Activated CD8-positive, alpha-beta memory T cell treated with anti-CD3 and anti-CD28 coated beads for 4 hours (primary cell): ENCODE data around the gene FUT7.

ENCODE experiments used
- DNase-seq, 2 donors: peaks; one replicate each; pipeline ENCODE4 v3.0.0-alpha.2; 2020; ENCODE audit warnings: low read depth in 2 of 2

The FUT7 gene, protein sequence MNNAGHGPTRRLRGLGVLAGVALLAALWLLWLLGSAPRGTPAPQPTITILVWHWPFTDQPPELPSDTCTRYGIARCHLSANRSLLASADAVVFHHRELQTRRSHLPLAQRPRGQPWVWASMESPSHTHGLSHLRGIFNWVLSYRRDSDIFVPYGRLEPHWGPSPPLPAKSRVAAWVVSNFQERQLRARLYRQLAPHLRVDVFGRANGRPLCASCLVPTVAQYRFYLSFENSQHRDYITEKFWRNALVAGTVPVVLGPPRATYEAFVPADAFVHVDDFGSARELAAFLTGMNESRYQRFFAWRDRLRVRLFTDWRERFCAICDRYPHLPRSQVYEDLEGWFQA

DNA sequence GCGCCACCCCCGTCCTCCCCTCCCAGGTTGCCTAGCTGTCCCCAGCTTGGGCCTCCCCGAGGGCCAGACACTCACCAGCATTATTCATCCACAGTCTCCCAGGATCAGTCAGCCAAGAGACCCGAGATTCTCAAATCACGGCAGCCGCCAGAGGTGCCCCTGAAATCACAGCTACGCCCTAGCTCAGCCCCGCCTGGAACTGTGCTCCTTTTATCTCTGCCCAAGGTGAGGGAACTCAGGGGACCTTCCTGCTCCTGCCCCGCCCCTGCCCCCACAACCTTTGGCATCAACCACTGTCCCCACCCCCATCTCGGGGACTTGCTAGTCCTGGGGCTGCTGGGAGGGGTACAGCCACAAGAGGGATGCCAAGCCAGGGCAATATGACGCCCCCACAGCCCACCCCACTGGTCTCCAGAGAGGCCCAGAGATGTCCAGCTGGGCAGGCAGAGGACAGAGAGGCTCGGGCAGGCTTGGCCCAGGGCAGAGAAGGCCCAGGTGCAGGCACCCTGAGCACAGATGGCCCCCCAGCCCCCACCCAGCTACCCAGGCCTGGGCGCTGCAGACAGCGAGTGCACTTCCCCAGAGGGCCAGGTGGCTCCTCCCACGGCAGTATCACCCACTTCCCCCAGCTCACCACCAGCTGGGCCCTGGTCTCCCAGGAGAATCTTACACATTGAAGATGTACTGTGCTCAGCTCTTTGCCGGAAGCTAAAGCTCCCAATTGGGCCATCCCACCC is at the start of gene FUT7:
Gene FUT7, minus strand, starts transcription at position 185 of the 737 bp plus-strand sequence. Its CDS starts 97 bp downstream, at position 88.
- no peak for DNase-seq

DNA sequence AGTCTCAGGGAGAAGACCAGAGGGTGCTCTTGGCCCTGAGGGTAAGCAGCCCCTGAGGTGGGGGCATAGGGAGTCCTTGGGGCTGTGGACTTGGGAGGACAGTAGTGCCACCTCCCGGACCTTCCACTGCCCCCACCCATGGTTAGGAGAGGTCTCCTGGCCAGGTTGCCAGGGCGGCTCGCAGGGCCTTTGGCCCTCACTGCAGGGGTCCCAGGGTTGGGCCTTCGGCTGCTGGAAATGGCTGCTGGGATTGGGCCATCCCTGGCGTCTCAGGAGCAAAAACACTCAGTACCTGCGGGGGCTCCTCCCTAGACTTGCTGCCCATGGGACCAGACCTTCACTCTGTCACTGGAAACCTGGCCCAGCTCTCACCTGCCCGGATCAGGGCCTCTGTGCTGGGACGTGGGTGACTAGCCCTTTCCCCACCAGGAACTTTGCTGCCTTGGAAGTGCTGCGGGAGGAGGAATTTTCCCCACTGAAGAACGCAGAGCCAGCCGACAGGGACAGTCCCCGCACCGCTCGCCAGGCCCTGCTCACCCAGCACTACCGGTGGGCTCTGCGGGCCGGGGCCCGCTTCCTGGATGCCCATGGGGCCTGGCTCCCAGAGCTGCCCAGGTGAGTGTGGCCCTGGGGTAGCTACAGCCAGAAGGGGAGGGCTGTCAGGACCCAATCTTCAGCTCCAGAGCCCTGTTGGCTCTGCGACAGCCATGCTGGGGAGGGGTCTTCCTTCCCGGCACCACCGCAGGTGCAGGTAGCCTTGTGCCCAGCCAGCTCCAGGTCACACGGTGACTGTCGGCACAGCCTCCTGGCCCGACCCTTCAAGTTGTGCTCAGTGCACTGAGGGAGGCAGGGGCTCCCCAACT is 48.6 kb upstream of the FUT7 start:
- DNase-seq, result no peak

DNA sequence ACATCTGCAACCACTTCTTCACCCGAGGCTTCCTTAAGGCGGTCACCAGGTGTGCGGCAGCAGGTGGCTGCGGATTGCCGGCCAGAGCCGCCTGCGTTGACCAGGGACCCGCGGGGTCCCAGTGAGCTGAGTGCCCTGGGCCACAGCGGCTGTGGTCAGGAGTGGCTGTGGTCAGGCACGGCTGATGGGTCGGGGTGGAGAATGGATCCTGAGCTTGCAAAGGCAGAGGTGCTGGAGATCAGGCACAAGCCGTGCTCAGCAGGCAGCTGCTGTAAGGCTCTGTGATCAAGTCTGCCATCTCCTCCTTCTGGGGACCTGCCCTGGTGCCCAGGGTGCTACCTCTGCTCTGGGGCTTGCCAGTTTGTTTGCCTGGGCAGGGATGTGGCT is 47.5 kb upstream of the FUT7 start:
- DNase-seq, result no peak

DNA sequence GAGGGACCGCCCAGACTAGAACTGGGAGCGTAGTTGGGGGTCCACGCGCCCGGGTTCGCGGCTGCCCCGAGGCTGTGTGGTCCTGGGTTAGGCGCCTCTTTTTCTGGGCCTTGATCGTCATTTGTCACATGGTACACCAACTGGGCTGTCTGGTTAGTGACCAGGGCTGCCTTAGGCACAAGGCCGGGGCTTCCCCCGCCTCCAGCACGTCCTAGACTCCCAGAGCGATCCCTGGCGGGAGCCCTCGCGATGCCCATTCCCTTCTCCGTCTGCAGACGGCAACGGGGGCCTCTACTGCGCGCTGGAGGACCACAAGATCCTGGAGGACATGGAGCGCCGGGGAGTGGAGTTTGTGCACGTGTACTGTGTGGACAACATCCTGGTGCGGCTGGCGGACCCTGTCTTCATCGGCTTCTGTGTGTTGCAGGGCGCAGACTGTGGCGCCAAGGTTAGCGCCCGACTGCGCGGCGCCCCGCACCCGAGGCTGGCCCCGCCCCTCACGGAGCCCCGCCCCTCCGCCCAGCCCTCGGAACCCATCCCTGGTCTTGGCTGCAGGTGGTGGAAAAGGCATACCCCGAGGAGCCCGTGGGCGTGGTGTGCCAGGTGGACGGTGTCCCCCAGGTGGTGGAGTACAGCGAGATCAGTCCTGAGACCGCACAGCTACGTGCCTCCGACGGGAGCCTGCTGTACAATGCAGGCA is 47.0 kb upstream of the FUT7 start:
- no peak for DNase-seq

DNA sequence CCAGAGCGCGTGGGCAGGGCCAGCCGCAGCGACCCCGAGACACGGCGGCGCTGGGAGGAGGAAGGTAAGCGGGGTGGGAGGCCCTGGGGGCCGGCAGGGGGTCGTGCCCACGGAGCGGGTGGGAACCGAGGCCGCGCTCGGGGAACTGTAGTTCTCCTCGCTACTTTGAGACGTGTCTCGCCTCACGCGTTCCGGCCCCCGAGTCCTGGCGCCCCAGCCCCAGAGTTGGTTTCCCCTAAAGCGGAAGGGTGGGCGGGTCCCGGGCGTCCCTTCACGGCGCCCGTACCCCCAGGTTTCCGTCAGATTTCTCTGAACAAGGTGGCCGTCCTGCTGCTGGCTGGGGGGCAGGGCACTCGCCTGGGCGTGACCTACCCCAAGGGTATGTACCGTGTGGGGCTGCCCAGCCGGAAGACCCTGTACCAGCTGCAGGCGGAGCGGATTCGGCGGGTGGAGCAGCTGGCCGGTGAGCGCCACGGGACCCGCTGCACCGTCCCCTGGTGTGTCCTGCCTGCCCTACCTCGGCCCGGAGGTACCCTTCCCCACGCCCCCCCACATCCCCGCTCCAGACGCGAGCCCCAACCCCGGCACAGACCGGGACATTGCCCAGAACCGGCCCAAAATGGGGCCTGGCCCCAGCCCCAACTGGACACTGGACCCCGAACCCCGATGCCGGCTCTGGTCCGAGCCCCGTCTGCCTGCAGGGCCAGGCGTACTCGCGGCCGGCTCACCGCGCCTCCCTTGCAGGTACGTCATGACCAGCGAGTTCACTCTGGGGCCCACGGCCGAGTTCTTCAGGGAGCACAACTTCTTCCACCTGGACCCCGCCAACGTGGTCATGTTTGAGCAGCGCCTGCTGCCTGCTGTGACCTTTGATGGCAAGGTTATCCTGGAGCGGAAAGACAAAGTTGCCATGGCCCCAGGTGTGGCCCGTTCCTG is 46.1 kb upstream of the FUT7 start:
- no peak for DNase-seq

DNA sequence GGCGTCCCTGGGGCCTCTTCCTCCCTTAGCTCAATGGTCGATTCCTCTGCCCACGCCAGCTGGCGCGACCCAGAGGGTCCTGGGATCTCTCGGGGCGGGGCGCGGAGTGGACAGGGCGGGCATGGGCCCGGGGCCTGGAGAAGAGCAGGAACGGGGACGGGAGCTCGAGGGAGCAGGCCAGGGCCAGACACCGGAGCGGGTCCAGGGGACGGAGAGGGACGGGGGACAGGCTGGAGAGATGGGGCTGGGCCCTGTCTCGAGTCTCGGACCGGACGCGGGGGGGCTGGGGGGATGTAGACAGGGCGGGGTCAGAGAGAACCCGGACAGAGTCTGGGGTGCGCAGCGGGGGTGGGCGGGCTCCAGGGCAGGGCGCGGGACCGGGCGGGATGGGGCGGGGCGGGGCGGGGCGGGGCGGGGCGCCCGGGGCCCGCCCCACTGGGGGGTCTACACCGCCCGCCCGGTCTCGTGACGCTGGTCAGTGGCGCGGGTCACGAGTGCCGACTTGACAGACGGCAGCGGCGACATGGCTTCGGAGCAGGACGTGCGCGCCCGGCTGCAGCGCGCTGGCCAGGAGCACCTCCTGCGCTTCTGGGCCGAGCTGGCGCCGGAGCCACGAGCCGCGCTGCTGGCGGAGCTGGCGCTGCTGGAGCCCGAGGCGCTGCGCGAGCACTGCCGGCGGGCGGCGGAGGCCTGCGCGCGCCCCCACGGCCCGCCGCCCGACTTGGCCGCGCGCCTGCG is 45.3 kb upstream of the FUT7 start, which contains the start of gene UAP1L1:
Gene UAP1L1, plus strand, starts transcription at position 508 of the 738 bp plus-strand sequence. Its CDS starts 16 bp downstream, at position 524.
- no peak for DNase-seq

DNA sequence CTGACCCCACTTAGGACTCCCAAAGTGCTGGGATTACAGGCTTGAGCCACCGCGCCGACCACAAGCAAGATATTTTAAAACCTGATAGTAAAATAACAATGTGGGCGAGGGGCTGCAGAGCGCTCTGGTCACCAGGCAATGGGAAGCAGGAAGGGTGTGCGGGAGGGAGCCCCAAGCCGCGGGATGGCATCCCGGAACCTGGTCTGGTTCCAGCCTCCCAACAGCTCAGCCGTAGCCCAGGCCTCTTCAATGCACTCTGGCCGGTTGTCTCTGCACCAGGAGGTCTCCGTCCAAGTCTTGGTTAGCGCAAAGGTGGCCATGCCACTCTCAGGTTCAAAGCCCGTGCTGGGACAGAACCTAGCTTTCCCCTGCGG is 44.7 kb upstream of the FUT7 start:
- no peak for DNase-seq

DNA sequence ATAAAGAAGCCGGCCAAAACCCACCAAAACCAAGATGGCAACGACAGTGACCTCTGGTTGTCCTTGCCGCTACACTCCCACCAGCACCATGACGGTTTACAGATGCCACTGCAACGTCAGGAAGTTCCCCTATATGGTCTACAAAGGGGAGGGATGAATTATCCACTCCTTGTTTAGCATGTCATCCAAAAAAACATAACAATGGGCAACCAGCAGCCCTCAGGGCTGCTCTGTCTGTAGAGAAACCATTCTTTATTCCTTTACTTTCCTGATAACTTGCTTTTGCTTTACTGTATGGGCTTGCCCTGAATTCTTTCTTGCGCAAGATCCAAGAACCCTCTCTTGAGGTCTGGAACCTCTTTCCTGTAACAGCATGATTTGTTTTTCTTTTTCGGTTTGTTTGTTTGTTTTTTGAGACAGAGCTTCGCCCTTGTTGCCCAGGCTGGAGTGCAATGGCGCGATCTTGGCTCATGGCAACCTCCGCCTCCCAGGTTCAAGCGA is 43.4 kb upstream of the FUT7 start:
- no peak for DNase-seq

DNA sequence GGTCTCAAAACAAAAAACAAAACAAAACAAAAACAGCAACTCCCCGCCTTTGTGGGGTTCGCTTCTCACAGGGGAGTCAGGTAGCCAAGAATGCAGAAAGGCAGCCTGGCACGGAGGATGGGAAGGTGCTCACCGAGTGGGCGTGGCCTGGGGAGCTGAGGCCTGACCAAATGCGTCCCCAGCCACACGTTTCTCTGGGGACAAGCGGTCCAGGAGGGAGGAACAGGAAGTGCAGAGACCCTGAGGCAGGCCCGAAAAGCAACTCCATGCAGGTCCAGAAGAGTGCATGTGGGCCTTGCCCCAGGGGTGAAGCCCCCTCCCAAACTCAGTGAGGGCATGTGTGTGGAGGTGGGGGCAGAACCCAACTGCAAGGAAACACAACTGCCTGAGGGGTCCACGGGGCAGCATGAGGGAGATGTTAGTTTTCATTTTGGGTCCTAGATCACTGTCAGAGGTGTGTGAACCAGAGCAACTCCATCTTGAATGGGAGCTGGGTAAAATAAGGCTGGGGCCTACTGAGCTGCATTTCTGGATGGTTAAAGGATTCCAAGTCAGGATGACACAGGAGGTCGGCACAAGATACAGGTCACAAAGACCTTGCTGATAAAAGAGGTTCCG is 42.9 kb upstream of the FUT7 start:
- DNase-seq, result no peak

DNA sequence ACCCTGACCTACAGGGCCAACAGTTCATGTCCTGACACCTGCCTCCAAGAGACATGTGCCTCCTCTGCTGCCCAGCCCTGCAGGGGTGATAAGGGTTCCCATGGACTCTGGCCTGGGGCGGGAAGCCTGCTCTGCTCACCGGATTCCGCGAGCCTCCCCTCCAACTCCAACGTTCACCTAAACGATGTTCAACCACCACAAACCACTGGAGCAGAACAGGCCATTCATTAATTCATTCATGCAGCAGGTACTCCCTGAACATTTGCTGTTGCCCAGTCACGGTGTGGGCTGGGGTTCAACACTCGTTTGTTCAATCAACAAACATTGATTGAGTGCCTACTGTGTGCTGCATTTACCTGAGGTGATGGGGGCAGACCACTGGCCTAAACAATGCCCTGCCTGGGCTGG is 42.1 kb upstream of the FUT7 start:
- no peak for DNase-seq

DNA sequence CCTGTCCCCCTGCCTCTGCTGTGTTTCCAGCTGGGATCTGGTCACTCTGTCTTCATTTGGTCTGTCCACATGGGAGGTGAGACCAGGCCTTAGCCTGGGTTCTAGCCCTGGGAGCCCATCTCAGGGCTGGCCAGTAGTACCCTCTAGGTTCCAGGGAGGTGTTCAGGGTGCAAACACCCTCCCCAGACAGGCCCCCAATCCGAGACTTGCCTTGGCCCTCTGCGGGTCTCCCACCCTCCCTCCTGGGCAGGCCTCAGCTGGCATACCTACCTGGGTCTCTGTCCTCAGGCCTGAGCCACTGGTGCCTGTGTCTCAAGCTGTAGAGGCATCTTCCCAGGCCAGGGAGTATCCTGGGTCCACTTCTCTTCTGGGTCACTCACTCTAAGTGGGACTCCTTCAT is 39.4 kb upstream of the FUT7 start:
- no peak for DNase-seq

DNA sequence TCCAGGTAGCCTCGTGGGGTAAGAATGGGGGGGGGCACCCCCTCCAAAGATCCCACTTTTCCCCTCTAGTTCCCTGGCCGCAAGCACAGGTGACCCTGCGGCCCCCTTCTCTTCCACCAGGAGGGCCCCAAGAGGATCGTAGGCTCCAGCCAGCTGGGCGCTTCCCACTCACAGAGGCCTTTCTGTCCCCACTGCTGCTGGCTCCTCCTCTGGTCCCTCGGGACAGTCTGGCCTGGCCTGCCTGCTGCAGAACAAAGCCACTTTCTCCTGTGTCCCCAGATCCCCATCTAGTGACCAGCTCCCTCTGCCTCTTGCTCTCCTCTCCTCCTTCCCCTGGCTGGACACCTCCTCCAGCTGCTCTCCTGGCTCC is 39.0 kb upstream of the FUT7 start:
- no peak for DNase-seq

DNA sequence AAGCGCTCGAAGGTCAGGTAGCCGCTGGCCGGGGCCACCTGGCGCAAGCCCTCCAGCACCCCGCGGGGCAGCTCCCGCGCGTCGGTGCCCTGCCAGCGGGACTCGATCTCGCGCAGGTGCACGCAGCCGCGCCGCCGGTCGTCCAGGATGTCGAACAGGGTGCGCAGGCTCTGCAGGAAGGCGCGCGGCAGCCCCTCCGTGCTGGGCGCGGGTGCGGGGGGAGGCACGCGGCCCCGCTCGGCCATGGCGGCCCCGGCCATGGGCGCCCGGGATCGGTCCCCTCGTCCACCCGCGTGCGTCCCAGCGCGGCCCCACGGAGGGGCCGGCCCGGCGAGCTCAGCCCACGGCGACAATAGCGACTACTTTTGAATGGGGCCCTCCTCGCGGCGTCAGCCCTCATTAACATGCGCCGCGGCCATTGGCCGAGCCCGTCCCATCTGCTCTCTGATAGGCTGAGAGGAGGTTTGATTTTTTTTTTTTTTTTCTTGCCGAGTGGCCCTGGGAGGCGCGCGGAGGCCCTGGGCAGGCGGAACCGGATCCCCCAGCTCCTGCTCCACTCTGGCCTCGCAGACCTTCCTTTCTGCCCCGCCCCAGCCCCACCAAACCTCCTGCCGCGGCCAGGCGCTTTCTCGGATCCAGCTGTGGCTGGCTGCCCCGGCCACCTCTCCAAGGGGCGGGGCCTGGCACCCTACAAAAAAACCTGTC is 38.5 kb upstream of the FUT7 start, which contains the start of gene SAPCD2:
Gene SAPCD2, minus strand, starts transcription at position 357 of the 705 bp plus-strand sequence. Its CDS starts 97 bp downstream, at position 260.
- peak; percentile 70 to 73 for DNase-seq

DNA sequence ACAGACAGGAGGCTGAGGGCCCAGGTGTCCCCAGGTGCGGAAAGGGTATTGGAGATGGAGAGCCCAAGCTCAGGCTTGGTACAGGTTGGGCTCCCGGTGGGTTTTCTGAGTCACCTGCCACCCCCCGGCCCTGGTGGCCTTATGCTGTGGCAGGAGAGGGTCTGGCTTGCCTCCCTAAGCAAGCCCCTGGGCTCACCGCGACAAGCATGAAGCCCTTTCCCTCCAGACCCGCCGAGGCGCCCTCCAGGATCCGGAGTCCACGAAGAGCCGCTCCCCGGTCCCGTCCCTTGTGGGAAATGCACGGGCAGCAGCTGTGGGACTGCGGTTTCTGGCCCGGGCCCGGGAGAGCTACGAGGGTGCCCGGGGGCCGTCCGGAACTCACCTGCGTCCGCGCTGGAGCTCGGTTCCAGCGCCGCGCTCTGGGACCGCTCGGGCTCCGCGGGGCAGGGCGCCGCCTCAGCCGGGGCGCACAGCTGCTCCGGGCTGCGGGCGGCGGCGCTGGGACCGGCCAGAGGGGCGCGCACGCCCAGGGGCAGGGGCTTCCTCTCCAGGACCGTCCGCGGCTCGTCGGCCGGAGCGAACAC is 37.7 kb upstream of the FUT7 start:
- no peak for DNase-seq

DNA sequence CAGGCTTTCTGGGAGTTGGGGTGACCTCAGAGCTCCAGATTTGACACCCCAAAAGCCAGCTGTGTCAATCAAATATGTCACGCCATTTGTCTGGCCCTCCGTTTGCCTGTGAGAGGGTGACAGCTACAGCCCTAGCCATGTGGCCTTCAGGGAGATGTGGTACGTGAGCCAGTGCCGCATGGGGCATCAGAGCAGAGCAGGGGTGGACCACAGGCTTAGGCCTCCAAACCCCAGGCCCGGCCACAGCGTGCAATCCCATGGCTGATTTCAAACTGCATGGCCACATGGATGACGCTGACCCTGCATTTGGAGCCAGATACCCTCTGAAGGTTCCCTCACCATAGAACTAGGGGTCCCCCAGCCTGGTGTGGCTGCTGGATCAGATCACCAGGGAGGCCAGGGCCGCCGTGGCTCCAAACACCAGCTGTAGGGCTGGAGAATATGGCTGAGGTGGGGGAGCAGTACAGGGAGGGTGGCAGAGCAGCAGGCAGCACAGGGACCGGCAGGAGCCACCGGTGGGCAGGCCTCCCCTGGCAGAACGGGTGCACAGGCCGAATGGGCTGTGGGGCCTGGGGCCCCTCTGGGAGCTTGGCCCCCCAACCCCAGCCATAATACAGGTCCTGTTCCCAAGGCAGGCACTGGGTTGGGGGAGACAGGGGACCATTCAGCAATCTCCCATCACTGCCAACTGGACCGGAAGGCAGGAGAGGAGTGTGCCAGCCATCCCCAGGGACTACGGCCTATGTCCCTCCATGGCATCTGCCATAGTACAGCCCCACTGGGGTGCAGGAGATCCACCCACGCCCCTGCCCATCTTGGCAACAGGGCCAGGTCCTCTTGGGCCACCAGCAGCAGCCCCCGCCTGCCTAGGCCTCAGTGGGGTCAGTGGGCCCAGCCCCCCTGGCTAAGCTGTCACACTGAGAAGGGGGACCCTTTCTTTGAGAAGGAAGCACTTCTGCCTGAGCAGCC is 36.9 kb upstream of the FUT7 start:
- DNase-seq, result no peak

DNA sequence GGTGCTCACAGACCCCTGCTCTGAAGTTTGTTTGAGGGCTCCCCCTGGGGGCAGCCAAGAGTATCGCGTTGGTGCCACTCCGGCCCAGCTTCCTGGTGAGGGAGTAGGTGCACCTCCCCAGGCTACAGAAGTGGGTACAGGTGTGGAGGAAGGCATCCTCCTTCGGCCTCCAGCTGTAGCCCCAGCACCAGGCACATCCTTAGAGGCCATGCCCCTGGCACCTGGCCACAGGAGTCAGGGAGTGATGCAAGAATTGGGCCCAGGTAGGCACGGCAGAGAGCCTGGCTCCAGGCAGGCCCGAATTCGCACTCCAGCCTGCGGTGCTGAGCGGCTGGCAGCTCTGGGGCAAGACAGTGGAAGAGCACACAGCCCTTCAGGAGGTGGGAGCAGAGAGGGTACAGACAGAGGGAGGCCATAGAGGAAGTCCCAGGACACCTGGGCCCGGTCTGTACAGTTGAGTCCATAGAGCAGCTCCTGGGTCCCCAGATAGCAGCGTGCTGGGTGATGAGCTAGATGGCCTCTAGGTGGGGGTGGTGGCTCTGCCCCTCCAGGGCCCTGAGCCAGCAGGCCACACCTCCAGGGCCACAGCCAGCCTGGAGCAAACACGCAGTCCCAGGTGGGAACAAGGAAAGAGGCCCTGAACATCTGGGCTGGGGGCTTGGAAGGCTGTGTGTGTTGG is 36.1 kb upstream of the FUT7 start:
- DNase-seq, result peak; percentile 66 to 73
